Esophagus (tissue), 2 donors: ENCODE results near the gene AK8. TPM values are rescaled to one million over a fixed set of nuclear protein-coding genes. Genes with fewer than 3 reads are reported as not detected.

ENCODE experiments used
- H3K27ac ChIP-seq, 2 donors: one replicate each; pipeline ENCODE4 v1.5.1; 2013; ENCODE audit warnings: low read depth in 2 of 2, mild to moderate bottlenecking in 2 of 2, inconsistent platforms in 1 of 2, low read length in 1 of 2, moderate library complexity in 1 of 2
- H3K27me3 ChIP-seq, 2 donors: one replicate each; pipeline ENCODE4 v1.6.1; 2013; ENCODE audit warnings: low read length in 2 of 2, control low read depth in 1 of 2, mild to moderate bottlenecking in 1 of 2; ENCODE audit not compliant: insufficient read depth in 2 of 2, control insufficient read depth in 1 of 2
- H3K36me3 ChIP-seq, 2 donors: one replicate each; pipeline ENCODE4 v1.6.1; 2013; ENCODE audit warnings: low read length in 1 of 2; ENCODE audit not compliant: control insufficient read depth in 2 of 2, insufficient read depth in 2 of 2
- H3K4me1 ChIP-seq, 2 donors: one replicate each; pipeline ENCODE4 v1.6.1; 2013; ENCODE audit warnings: low read length in 1 of 2; ENCODE audit not compliant: control insufficient read depth in 2 of 2, insufficient read depth in 2 of 2
- H3K4me3 ChIP-seq, 2 donors: one replicate each; pipeline ENCODE4 v1.5.1; 2013; ENCODE audit warnings: low read length in 2 of 2, mild to moderate bottlenecking in 2 of 2, low read depth in 1 of 2, moderate library complexity in 1 of 2
- H3K9me3 ChIP-seq, 2 donors: one replicate each; pipeline ENCODE4 v1.6.1; 2013; ENCODE audit warnings: mild to moderate bottlenecking in 2 of 2, low read depth in 1 of 2, low read length in 1 of 2, moderate library complexity in 1 of 2; ENCODE audit not compliant: control insufficient read depth in 2 of 2, insufficient read depth in 1 of 2
- WGBS, 2 donors: extraction: QIAGEN DNeasy Blood & Tissue Kit; methylation state at CpG; one replicate each; pipeline ENCODE4 v1.1.7; 2013; 5-methylcytosine and 5-hydroxymethylcytosine counted together
- polyA plus RNA-seq, 2 donors: library from polyadenylated mRNA; stranded (reverse); fragments of 200-250 nt; gene quantifications; one replicate each; pipeline ENCODE4 v1.2.3, GENCODE V29; 2013
- donor health status: healthy with polysubstance abuse.
- donor health status: Bipolar disorder and iron deficiency.

AK8 gene, protein sequence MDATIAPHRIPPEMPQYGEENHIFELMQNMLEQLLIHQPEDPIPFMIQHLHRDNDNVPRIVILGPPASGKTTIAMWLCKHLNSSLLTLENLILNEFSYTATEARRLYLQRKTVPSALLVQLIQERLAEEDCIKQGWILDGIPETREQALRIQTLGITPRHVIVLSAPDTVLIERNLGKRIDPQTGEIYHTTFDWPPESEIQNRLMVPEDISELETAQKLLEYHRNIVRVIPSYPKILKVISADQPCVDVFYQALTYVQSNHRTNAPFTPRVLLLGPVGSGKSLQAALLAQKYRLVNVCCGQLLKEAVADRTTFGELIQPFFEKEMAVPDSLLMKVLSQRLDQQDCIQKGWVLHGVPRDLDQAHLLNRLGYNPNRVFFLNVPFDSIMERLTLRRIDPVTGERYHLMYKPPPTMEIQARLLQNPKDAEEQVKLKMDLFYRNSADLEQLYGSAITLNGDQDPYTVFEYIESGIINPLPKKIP
- under 1 TPM; 0.39 to 0.58 TPM for polyA plus RNA-seq

- Histone ChIP-seq H3K4me3 (peak within 1 kb of the TSS; percentile 86 to 88), H3K27ac (peak within 1 kb of the TSS; percentile 94 to 96), H3K9me3 (no peaks in the 10 kb centered on the region), H3K27me3 (no peaks in the 10 kb centered on the region), H3K4me1 (peaks cover 0 to 5% of the 10 kb centered on the region in 2 donors), H3K36me3 (no peaks in the 10 kb centered on the region)
- 1% methylated on average over 81 to 89 of the region's 89 CpGs for WGBS, 2 donors
Observed at GRCh38 chr9:132877824-132878694, at the start of gene AK8. Gene AK8 (minus strand): TSS chr9:132878284. CDS start chr9:132878255, 29 bp downstream.

GRCh38 chr9:132927704-132928103 is 49.6 kb upstream of the AK8 start:
- Histone ChIP-seq H3K4me3 (no peak overlapping the region), H3K4me1 (no peaks in the 10 kb centered on the region), H3K27me3 (no peaks in the 10 kb centered on the region), H3K9me3 (no peaks in the 10 kb centered on the region), H3K27ac (no peak overlapping the region), H3K36me3 (peaks cover 9 to 12% of the 10 kb centered on the region in 2 donors)
- WGBS, 2 donors = 84 to 94% methylated on average over 7 of the region's 7 CpGs

DNA sequence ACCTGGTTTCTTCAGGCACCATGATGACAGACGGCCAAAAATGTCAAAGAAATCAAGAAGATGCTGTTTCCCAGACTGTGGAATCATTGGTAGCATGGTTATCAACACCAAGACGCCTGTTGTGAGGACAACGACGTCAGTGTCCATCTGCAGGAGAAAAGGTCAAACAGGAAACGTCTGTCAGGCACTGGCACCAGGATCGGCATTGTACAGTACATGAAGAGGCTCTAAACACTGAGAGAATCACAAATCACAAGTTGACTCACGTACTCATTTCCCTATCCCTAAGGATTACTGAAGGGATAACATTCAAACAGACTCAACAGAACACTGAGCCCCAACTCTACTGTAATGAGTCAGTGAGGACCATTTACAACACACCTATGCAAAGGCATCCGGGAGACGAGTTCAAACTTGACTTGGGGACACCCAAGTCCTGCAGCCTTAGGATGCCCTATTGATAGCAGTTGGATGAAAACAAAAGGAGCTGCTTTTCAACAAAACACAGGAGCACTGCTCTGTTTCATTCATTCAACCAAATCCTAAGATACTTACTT is 45.3 kb upstream of the AK8 start:
- Histone ChIP-seq H3K4me3 (no peak overlapping the region), H3K4me1 (no peaks in the 10 kb centered on the region), H3K9me3 (no peaks in the 10 kb centered on the region), H3K27ac (peak overlapping the region in 1 of 2 donors; percentile 30), H3K36me3 (peaks cover 21 to 24% of the 10 kb centered on the region in 2 donors), H3K27me3 (no peaks in the 10 kb centered on the region)
- 76 to 83% methylated on average over 9 of the region's 9 CpGs for WGBS, 2 donors

GRCh38 chr9:132919614-132920268 is 41.7 kb upstream of the AK8 start:
- H3K4me1 ChIP-seq = no peaks in the 10 kb centered on the region
- H3K36me3 ChIP-seq = peaks cover 15 to 22% of the 10 kb centered on the region in 2 donors
- H3K27me3 ChIP-seq = no peaks in the 10 kb centered on the region
- H3K9me3 ChIP-seq = no peaks in the 10 kb centered on the region
- H3K4me3 ChIP-seq = no peak overlapping the region
- WGBS, 2 donors = 94 to 99% methylated on average over 7 of the region's 7 CpGs
- no peak overlapping the region for H3K27ac ChIP-seq

- no peaks in the 10 kb centered on the region for H3K4me1 ChIP-seq
- peaks cover 15 to 23% of the 10 kb centered on the region in 2 donors for H3K36me3 ChIP-seq
- WGBS, 2 donors = 94 to 95% methylated on average over 6 of the region's 6 CpGs
- H3K4me3 ChIP-seq = no peak overlapping the region
- no peaks in the 10 kb centered on the region for H3K9me3 ChIP-seq
- no peaks in the 10 kb centered on the region for H3K27me3 ChIP-seq
- H3K27ac ChIP-seq = no peak overlapping the region
Observed at GRCh38 chr9:132914924-132915323, 36.8 kb upstream of the AK8 start.

DNA sequence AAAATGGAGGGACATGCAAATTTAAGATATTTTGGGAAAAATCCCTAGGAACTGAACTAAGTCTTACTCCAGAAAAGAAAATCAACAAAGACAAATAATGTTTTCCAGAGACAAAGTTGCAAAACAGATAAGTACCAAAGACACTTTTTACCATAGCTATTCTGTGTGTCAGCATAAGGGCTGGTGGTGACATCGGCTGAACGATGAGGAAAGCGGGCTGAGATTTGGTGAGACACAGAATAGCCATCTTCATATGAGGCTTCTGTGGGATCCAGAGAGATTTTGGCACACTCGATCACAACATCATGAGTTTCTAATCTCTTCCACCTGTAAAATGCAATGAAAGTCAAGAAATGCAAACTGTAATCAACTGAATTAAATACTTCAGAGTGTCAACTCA is 34.0 kb upstream of the AK8 start:
- H3K36me3 ChIP-seq = peaks cover 20 to 21% of the 10 kb centered on the region in 2 donors
- H3K27ac ChIP-seq = no peak overlapping the region
- 97 to 100% methylated on average over 4 of the region's 4 CpGs for WGBS, 2 donors
- no peaks in the 10 kb centered on the region for H3K4me1 ChIP-seq
- no peak overlapping the region for H3K4me3 ChIP-seq
- no peaks in the 10 kb centered on the region for H3K9me3 ChIP-seq
- no peaks in the 10 kb centered on the region for H3K27me3 ChIP-seq

- no peaks in the 10 kb centered on the region for H3K4me1 ChIP-seq
- no peaks in the 10 kb centered on the region for H3K27me3 ChIP-seq
- H3K9me3 ChIP-seq = no peaks in the 10 kb centered on the region
- WGBS, 2 donors = 91 to 94% methylated on average over 6 of the region's 6 CpGs
- H3K27ac ChIP-seq = no peak overlapping the region
- no peak overlapping the region for H3K4me3 ChIP-seq
- peaks cover 25 to 26% of the 10 kb centered on the region in 2 donors for H3K36me3 ChIP-seq
Observed at GRCh38 chr9:132910376-132910775, 32.3 kb upstream of the AK8 start.

- Histone ChIP-seq H3K9me3 (no peaks in the 10 kb centered on the region), H3K27ac (no peak overlapping the region), H3K4me1 (no peaks in the 10 kb centered on the region), H3K4me3 (no peak overlapping the region), H3K36me3 (peaks cover 25 to 27% of the 10 kb centered on the region in 2 donors), H3K27me3 (no peaks in the 10 kb centered on the region)
- 82 to 85% methylated on average over 2 of the region's 2 CpGs for WGBS, 2 donors
Observed at GRCh38 chr9:132909311-132909710, 31.2 kb upstream of the AK8 start.

DNA sequence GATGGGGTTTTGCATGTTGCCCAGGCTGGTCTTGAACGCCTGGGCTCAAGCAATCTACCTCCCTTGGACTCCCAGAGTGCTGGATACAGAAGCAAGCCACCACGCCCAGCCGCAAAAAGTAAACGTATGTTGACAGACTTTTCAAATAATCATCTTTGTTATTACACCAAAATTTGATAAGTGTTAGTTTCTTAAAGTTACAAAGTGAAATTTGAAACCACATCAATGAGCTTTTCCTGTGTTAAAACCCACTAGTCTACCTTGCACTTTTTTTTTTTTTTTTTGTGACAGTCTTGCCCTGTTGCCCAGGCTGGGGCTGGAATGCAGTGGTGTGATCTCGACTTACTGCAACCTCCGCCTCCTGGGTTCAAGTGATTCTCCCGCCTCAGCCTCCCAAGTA is 30.6 kb upstream of the AK8 start:
- Histone ChIP-seq H3K9me3 (no peaks in the 10 kb centered on the region), H3K36me3 (peaks cover 25 to 33% of the 10 kb centered on the region in 2 donors), H3K27me3 (no peaks in the 10 kb centered on the region), H3K4me1 (no peaks in the 10 kb centered on the region), H3K4me3 (no peak overlapping the region), H3K27ac (no peak overlapping the region)
- 82 to 85% methylated on average over 7 of the region's 7 CpGs for WGBS, 2 donors
